HepG2 (cell line): ENCODE measurements around the gene VARS1. TPM values are rescaled to one million over a fixed set of nuclear protein-coding genes. Genes with fewer than 3 reads are reported as not detected.
A peak's percentile ranks its signal among the peaks of the same experiment; 100 is the strongest.

ENCODE experiments used
- GTF3A ChIP-seq: sonication (generic); formaldehyde crosslinking; conservative IDR thresholded peaks from 2 replicates; pipeline ENCODE4 v1.4.0; 2020; ENCODE audit warnings: mild to moderate bottlenecking, missing genetic modification reagents
- MEF2D ChIP-seq: sonication (generic); formaldehyde crosslinking; IDR thresholded peaks from 2 replicates; pipeline ENCODE4 v1.5.1; 2020; ENCODE audit warnings: mild to moderate bottlenecking, missing genetic modification reagents
- REPIN1 ChIP-seq: sonication (generic); formaldehyde crosslinking; IDR thresholded peaks from 2 replicates; pipeline ENCODE4 v1.8.0; 2022; ENCODE audit warnings: missing genetic modification reagents, low read depth, mild to moderate bottlenecking, borderline replicate concordance
- TEAD2 ChIP-seq: sonication (generic); formaldehyde crosslinking; IDR thresholded peaks from 2 replicates; pipeline ENCODE4 v1.9.0; 2021; ENCODE audit warnings: missing genetic modification reagents
- YEATS2 ChIP-seq: sonication (generic); formaldehyde crosslinking; IDR thresholded peaks from 2 replicates; pipeline ENCODE4 v1.4.0; 2020; ENCODE audit warnings: missing genetic modification reagents, borderline replicate concordance
- ZBTB4 ChIP-seq: sonication (generic); formaldehyde crosslinking; IDR thresholded peaks from 2 replicates; pipeline ENCODE4 v1.4.0; 2020; ENCODE audit warnings: missing genetic modification reagents, mild to moderate bottlenecking, borderline replicate concordance
- ZNF281 ChIP-seq: sonication (generic); formaldehyde crosslinking; IDR thresholded peaks from 2 replicates; pipeline ENCODE4 v1.4.0; 2020; ENCODE audit warnings: missing genetic modification reagents, borderline replicate concordance
- ZNF407 ChIP-seq: sonication (generic); formaldehyde crosslinking; IDR thresholded peaks from one replicate; pipeline ENCODE4 v1.5.1; 2020; ENCODE audit warnings: mild to moderate bottlenecking, missing genetic modification reagents; ENCODE audit errors: not compliant biosample characterization
- ZSCAN12 ChIP-seq: sonication (generic); formaldehyde crosslinking; IDR thresholded peaks from 2 replicates; pipeline ENCODE4 v1.9.0; 2021; ENCODE audit warnings: mild to moderate bottlenecking, missing genetic modification reagents
- polyA plus RNA-seq, 8 experiments: library from polyadenylated mRNA; depleted of rRNA in 3 of 8; stranded (reverse) in 7 of 8; unstranded in 1 of 8; fragments of >200 nt; fragmentation: Illumina TruSeq in 4 of 8; extraction: Trizol in 4 of 8; gene quantifications; 2 replicates each; pipeline versions ENCODE4 v1.2.1 to v1.2.3, GENCODE V29; 2011 to 2016; ENCODE audit warnings: low read depth in 4 of 8, missing spikeins in 1 of 8, mixed read lengths in 1 of 8; ENCODE audit not compliant: insufficient read depth in 1 of 8
- total RNA-seq, 5 experiments: library from RNA; depleted of rRNA; stranded (reverse); fragments of >200 nt; fragmentation: Illumina TruSeq; extraction: Trizol; gene quantifications; 2 replicates each; pipeline ENCODE4 v1.2.3, GENCODE V29; 2016; ENCODE audit warnings: low read depth in 1 of 5

Gene VARS1
- total and polyA plus RNA-seq, 2 of the 13 experiments (the other 11 are each of a cell fraction or from before 2014, with no cell fraction given) = 14.7 to 56.1 TPM

GRCh38 chr6:31794294-31794865, 1.2 kb downstream of the VARS1 start (continued):
- TF ChIP-seq ZSCAN12 (CRISPR knock-in tag) (0 out of 2 replicates have a peak, but pooled peaks have one; percentile 1), REPIN1 (CRISPR knock-in tag) (0 out of 2 replicates have a peak, but pooled peaks have one; percentile 18), GTF3A (CRISPR knock-in tag) (no peak), ZBTB4 (CRISPR knock-in tag) (no peak), ZNF407 (CRISPR knock-in tag) (no peak), MEF2D (CRISPR knock-in tag) (0 out of 2 replicates have a peak, but pooled peaks have one; percentile 10), TEAD2 (CRISPR knock-in tag) (0 out of 2 replicates have a peak, but pooled peaks have one; percentile 40), ZNF281 (CRISPR knock-in tag) (peak; percentile 52), YEATS2 (CRISPR knock-in tag) (no peak)
